Measurements from ENCODE around the gene MKI67.

MKI67 gene

DNA sequence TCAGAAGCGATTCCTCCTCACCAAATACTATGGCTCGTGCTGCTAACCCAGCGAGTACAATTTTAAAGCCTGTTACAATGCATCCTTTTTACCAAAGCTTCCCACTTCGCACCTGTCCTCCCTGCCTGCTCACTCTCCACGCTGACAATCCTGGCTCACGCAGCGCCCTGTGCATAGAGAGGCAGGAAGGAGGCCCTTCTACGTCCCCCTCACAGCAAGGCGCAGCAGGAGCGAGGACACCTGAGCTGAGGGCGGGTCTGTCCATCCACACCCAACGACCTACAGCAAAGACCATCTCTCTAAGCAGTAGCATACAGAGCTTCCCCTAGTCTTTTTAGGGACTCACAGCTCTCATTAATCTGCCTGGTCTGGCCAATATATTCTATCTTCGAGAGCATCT, 46.0 kb downstream of the MKI67 start:
- no peak for DNase-seq

DNA sequence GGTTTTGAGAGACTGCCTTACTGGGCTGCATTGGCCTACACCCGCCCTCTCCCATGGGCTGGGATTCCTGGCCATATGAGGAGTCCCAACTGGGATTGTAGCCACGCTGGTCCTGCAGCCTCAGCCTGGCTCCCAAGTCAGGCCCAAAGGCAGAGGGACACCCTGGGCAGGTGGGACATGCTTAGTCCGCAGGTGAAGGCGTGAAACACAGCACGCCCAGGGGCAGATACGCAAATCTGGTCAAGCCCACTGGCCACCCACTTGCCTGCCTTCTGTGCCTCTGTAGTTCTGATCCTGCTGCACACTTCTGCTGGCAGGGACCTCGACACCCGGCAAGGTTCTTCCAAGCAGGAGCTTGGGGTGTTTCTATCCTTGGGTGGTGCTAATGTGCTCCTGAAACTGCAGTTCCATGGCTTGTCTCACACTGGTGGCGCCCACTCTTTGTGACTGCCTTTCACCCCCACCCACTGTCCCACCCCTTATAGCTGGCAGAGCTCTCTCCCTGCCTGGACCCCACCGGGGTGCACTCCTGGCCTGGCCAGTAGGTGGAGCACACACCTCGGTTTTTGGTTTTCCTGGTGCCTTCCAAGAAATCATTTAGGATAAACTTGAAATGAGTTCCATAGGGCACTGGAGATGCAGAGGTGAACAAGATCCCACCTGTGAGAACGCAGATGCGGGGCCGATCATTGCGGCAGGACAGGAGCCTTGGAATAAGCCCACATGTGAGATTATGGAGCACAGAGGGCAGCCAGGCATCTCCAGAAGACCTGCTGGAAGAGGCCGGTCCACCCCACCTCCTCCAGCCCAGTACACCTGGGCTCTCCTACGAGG, 47.9 kb downstream of the MKI67 start:
- DNase-seq = no peak

DNA sequence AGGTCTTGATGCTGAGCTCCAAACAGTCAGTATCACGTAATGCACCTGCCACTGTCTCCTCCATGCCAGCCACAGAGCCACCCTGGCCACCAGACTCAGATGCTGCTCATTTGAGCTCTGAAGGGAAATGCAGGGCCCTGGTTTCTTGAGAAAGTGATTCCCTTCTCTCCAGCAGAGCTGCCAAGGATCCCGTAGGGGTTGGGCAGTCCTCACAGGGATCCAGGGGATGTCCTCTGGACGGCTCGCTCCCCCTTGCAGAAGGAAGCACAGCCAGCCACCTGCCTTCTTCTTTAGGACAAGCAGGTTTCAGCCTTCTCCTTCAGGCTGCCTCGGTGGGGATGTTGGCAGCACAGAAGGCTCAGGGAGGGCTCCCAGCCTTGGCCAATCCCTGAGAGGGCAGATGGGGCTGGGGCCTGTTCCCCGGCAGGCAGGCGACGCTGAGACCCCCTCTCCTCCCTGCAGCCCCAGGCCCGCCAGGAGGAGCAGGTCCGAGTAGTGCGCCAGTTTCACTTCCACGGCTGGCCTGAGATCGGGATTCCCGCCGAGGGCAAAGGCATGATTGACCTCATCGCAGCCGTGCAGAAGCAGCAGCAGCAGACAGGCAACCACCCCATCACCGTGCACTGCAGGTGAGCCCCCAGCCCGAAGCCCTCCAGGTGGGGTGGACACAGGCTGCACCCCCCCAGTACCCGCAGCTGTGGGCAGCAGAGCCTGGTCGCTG, 48.9 kb downstream of the MKI67 start:
- no peak for DNase-seq

DNA sequence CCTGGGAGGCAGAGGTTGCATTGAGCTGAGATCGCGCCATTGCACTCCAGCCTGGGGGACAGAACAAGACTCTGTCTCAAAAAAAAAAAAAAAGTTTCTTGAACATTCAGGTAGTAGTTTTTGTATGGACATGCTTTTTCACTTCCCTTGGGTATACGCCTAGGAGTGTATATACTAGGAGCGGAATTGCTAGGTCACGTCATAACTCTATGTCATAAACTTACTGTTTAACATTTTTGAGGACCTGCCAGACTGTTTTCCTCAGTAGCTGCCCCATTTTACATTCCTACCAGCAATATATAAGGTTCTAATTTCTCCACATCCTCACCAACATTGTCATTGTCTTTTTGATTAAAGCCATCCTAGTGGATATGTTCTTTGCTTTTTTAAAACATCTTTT, 51.6 kb downstream of the MKI67 start:
- no peak for DNase-seq

DNA sequence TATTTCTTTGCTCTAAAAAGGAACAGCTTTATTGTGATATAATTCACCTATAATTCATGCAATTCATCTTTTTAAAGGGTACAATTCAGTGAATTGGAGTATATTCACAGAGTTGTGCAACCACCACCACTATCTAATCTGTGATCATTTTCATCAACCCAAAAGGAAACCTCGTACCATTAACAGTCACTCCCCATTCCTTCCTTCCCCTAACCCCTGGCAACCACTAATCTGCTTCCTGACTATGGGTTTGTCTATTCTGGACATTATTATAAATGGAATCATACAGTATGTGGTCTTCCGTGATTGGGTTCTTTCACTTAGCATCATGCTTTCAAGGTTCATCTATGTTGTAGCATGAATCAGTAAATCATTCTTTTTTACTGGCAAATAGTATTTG, 52.3 kb downstream of the MKI67 start:
- DNase-seq = peak; percentile 61

DNA sequence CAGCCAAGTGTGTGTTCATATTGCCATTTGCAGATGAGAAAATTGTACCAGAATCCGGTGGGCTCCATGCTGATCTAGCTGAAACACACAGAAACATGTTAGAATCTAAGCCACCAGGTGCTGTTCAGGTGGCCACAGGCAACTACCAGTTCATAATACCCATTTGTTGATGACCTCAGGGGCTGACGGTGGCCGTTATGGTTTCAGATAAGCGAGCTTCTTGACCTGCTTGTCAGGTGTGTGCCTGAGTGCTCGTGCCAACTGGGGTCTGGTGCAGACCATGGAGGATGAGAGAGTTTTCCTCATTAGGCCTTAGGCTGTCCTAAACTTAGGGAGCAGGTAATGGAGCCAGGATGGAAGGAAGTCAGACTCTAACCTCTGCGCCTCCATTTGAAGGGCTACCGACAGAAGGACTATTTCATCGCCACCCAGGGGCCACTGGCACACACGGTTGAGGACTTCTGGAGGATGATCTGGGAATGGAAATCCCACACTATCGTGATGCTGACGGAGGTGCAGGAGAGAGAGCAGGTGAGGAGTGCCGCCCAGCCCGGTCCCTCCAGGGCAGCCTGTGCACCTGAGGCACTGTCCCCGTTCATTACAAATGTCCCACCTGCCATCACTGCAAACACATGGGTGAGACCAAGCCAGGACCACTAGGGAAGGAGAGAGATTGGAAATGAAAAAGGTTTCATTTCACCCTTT, 53.1 kb downstream of the MKI67 start:
- DNase-seq = no peak

DNA sequence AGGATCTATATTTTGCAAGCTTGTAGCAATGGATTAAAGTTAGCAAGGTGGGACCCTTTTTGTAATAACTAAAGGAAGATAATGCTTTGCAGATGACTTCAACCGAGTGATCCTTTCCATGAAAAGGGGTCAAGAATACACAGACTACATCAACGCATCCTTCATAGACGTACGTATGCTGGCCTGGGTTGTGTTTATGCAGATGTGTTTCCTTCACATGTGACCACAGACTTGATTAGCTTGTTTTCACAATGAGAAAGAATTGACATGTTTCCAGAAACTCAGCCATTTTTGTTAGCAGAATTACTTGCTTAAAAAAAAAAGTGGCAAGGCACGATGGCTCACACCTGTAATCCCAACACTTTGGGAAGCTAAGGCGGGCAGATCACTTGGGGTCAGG, 54.2 kb downstream of the MKI67 start:
- no peak for DNase-seq

DNA sequence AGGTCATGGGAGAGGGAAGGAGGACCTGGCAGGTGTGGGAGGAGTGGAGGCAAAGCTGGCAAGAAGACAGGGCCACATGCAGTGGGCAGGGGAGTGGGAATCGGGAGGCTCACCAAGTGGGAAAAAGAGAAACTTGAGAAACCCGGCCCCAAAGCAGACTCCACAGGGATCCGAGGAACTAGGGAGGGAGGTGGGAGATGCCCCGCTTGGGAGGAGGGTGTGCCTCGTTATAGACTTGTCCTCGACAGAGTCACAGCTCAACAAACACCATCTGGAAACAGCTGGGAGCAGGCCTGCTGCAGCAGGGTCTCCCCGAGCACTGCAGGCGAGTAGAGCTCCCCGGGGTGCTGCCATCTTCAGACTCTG, 54.8 kb downstream of the MKI67 start:
- no peak for DNase-seq

DNA sequence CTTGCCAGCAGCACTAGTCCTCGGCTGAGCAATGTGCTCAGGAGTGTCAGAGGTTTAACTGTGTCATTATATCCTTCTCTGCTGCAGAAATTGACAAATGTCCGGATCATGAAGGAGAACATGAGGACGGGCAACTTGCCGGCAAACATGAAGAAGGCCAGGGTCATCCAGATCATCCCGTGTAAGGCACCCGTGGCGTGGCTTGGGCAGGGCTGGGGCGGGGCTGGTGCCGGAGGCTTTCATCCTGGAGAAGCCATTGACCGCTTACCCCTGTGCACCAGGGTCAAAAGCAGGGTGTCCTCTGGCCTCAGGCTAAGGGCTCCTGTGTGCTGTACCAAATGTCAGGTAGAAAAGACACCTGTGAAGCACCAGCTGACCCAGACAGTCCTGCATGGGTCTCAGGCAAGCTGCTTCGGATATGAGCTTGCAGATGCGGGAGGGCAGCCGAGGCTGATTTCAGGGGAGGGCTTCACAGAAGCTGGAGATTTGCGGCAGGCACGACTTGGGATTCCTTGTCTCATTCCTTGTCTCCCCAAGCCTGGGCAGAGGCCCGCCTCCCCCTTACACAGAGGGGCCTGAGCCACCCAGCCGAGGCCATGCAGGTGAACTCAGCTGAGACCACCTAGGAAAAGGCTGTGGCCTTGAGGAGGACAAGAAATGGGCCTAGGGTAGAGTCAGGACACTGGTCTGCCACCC, 55.4 kb downstream of the MKI67 start:
- no peak for DNase-seq

DNA sequence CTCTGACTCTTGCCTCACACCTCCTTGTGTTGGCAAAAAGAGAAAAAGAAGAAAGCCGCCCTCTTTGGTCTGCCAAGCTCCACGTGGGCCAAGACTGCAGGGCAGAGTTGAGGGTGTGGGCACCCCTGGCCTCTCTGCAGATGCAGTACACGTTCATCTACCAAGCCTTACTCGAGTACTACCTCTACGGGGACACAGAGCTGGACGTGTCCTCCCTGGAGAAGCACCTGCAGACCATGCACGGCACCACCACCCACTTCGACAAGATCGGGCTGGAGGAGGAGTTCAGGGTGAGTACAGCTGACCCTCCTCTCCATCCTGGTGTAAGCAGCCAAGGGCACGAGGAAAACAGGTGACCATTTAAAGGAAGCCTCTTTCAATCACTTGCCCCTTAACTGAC, 56.1 kb downstream of the MKI67 start:
- no peak for DNase-seq

DNA sequence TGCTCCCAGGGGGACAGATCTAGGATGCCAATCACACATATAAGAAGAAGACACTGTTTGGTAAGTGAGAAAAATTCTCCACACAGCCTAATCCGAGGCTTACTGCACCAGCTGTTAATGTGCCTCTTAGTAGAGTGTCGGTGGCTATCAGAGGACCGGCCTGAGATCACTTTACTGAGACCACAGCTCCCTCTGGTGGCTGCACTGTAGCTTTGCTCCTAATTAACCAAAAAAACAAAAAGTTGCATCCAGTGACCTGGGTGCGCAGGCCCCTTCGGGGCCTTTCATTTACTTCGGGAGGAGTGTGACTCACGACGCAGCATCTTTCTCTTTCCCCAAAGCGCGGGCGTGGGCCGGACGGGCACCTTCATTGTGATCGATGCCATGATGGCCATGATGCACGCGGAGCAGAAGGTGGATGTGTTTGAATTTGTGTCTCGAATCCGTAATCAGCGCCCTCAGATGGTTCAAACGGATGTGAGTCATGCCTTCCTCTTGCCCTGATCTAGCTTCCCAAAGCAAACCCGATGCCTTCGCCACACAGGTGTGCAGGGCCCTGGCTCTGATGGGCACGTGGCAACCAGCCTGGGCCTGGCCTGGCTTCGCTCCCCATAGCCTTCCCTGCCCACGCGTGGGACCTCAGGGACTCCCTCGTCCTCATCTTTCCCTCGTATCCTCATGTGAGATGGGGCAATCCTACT, 56.7 kb downstream of the MKI67 start:
- peak; percentile 51 for DNase-seq

DNA sequence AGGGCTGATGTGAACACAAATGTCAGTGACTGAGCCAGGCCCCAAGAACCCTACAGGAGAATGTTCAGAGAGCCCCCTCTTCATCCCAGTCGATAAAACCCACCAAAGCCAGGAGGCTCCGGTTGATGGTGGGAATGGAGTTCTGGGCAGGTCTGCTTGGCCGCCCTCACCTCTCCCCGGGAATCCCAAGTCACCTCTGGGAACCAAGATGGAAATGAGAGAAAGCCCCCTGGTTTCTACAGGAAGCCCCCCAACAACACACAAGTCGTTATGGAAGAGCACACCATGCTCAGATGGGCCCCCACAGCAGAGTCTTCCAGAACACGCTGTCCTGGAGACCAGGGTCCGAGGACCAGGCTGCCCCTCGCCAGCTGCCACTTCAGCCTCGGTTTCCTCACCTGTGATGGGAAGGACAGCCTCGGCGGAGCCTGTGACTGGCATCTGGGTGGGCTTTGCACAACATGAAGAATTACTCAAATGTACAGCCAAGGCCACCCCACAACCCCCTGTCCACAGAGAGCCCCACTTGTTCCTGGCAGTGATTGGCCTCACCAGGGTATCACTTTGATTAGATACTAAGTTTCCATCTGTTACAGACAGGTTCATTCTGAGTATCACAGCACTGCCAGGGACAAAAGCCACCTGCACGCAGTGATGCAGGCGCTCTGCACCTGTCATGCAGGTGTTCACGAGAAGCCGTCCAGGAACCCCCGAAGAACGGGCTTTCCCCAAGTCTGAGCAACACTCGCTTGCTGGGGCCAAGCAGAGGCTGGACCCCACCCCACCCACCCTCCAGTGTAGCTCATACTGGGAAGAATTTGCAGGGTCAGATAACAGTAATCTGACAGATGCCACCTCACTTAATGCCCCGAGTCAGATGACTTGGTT, 57.6 kb downstream of the MKI67 start:
- no peak for DNase-seq

DNA sequence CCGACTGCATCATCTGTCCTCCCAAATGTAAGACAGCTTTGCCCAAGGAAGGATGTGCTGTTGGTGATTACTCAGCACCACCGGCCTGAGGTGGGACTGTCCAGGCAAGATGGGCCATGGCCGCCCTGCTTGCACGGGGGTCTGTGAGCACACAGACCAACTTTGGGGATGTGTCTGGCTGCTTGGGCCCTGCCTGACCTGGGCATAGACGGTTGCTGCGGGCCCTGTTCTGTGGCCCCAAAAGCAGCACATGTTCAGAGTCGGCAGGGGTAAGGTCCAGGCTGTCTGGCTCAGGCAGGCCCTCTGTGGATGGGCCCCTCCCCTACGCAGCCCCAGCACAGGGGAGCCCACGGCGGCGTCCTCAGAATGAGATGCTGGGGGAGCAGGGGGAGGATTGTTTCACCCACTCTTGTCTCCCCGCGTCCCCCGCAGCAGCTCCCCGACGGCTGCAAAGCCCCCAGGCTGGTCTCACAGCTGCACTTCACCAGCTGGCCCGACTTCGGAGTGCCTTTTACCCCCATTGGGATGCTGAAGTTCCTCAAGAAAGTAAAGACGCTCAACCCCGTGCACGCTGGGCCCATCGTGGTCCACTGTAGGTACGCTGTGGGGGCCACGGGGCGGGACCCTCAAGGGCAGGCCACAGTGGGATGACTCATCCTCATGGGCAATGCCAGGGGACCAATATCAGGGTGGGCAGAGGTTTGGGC, 58.4 kb downstream of the MKI67 start:
- DNase-seq = no peak

DNA sequence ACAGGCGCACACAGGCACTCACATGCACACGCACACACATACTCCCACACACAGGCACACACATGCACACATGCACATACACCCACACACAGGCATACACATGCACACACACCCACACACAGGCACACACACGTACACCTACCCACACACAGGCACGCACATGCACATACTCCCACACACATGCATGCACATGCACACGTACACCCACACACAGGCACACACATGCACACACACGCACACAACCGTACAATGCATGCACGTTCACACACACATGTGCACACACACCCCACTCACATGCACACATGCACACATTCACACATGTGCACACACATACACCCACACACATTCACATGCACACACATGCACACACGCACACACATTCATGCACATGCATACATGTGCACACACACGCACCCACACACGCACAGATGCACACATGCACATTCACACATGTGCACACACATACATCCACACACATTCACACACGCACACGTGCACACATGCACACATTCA, 59.3 kb downstream of the MKI67 start:
- DNase-seq = no peak

DNA sequence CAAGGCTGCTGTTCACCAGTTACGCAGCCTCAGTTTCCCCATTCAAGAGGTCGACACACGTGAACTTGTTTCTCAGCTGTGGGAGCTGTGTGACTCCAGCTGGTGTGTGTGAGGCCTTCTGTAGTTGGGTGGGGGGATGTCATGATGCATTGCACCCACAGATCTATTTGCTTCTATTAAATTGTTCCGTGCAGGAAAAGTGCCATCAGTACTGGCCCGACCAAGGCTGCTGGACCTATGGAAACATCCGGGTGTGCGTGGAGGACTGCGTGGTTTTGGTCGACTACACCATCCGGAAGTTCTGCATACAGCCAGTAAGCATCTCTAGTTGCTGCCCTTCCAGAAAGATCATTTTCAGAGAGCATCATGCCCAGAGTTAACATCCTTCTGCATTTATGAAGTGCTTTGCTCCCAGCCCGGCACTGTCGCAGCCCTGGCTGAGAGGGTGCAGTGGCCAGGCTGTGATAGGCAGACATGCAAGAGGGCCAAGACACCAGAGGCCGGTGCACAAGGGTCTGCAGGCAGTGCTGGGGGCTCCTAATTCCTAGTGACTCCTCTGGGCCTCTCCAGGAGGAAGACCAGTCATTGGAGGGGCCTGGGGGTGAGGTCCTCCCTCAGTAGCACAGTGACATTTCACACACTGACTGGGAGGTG, 60.2 kb downstream of the MKI67 start:
- no peak for DNase-seq

DNA sequence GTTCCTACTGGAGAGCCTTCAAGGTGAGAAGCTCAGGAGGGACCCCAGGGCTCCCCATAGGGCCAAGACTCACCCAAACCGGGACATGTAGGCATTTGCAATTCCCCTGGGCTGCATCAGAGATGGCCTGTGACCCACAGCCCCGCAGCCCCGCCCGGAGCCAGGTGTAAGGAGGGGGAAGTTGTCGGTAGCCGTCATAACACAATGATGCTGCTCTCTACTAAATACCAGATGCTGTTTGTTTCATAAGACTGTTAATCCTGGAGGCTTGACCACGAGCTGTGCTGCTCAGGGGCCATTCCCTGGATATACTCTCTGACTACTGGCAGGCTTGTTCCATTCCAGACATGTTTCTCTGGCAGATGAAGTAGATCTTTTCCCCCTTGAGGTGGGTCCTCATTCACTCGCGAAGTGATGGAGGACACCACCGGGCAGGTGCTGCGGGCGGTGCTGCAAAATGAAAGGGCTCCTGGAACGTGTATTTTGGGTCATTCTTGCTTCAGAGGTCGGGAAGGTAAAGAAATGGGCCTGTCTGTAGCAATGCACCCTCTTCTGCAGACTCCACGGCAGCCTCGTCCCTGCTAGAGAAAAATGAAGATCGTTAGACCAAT, 61.1 kb downstream of the MKI67 start:
- DNase-seq = peak; percentile 72

DNA sequence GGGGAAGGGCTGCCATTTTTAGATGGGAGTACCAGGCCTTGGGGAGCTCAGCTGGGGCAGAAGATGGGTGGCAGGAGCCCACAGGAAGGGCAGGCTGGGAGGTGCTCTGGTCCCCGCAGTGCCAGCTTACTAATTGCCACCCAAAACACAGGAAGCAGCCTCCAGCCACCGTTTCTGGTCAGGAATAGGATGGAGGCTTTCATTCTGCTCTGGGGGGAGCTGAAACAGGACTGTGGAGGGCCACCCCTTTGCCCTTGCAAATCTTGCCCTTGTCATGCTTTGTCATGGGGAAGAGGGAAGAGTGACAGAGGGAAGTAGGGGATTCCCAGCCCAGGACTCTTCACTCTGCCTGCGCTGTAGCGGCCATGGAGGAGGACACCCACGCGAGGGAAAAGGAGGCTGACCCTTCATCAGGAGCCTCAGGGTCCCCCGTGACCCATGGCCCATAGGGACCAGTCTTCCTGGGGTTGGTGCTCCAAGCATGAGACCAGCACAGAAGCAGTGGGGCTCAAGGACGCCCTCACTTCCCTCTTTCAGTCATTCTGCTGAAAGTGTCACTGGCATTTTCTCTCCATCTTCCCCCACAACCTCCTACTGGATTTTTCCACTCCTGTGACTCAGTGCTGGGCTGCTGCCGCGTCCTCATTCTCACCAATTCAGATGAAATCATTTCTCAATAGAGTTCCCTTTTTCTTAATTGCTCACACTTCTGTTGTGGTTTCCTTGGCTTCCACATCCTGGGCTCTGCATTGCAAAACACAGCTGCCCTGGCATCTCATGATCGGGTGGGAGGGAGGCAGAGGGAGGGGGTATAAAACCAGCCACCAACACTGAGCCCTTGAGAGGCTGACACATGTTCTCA, 61.9 kb downstream of the MKI67 start:
- DNase-seq = peak; percentile 99

DNA sequence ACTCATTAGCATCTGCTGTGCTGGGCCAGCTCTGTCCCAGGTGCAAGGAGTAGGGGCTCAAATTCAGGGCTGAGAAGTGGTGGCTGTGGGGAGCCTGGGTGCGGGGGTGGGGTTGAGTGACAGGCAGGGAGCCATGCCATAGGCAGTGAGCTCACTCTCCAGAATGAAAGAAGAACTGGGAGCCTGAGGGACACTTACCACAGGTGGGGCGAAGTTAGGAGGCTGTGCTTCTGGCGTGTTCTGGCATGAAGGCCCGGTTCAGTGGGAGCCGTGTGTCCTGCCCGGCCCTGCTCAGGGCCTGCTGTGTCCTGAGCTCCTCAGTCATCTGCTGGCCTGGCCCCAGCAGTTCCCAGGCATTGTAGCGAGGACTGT, 62.5 kb downstream of the MKI67 start:
- peak; percentile 23 for DNase-seq

Data from GF-D8 (cell line).